ENCODE data around the gene TRPV3. TPM values are rescaled to one million over a fixed set of nuclear protein-coding genes. Genes with fewer than 3 reads are reported as not detected.

The TRPV3 gene
- total RNA-seq, 1 experiment from 2014 or later, result 0.35 TPM

- H3K36me3 Mint-ChIP-seq, result no peaks in the 10 kb centered on the region
- H3K4me1 Mint-ChIP-seq, result no peaks in the 10 kb centered on the region
- H3K9me3 Mint-ChIP-seq, result peaks cover 14% of the 10 kb centered on the region
- ATAC-seq (no peak), DNase-seq (ENCODE audit: low spot score) (no peak)
- no peak overlapping the region for H3K27ac Mint-ChIP-seq
- no peak for TF ChIP-seq JUN (CRISPR knock-in tag; IDR thresholded peaks at IDR 0.05)
- TF ChIP-seq OVOL2 (CRISPR knock-in tag; IDR thresholded peaks at IDR 0.05; ENCODE audit: borderline replicate concordance), result no peak
- no peak for TF ChIP-seq ARID4B (CRISPR knock-in tag; IDR thresholded peaks at IDR 0.05; ENCODE audit: borderline replicate concordance)
- no peak for TF ChIP-seq STAT6 (CRISPR knock-in tag; conservative IDR thresholded peaks at IDR 0.05; ENCODE audit: low read depth)
- TF ChIP-seq MLX (CRISPR knock-in tag; IDR thresholded peaks at IDR 0.05), result no peak
- no peak for TF ChIP-seq E2F5 (CRISPR knock-in tag; IDR thresholded peaks at IDR 0.05)
- TF ChIP-seq HMGXB4 (CRISPR knock-in tag; IDR thresholded peaks at IDR 0.05), result no peak
- POLR2A ChIA-PET, result no interaction called here
- H3K4me3 Mint-ChIP-seq, result no peak overlapping the region
- no peaks in the 10 kb centered on the region for H3K27me3 Mint-ChIP-seq (ENCODE audit: low read depth)
- CTCF ChIA-PET, result no interaction called here
These were observed 3.9 kb downstream of the TRPV3 start for GRCh38 chr17:3553419-3554401.

GRCh38 chr17:3552916-3553315, 4.7 kb downstream of the TRPV3 start:
- Mint-ChIP-seq H3K27me3 (ENCODE audit: low read depth) (no peaks in the 10 kb centered on the region), H3K36me3 (no peaks in the 10 kb centered on the region), H3K27ac (no peak overlapping the region), H3K4me3 (no peak overlapping the region), H3K9me3 (peaks cover 14% of the 10 kb centered on the region), H3K4me1 (no peaks in the 10 kb centered on the region)
- POLR2A ChIA-PET, result no interaction called here
- TF ChIP-seq AFF4 (CRISPR knock-in tag; IDR thresholded peaks at IDR 0.05; ENCODE audit: borderline replicate concordance) (no peak), NR1H2 (CRISPR knock-in tag; IDR thresholded peaks at IDR 0.05) (no peak), NFATC4 (CRISPR knock-in tag; IDR thresholded peaks at IDR 0.05) (no peak)
- ATAC-seq (no peak), DNase-seq (ENCODE audit: low spot score) (no peak)
- CTCF ChIA-PET, result no interaction called here
